CD8-positive, alpha-beta memory T cell (primary cell): ENCODE results near the gene SH2D2A. TPM values are rescaled to one million over a fixed set of nuclear protein-coding genes. Genes with fewer than 3 reads are reported as not detected.

ENCODE experiments used
- CTCF ChIA-PET: fragments of 350-600 bp; sonication (Branson Sonifier 250); formaldehyde crosslinking; loops from one replicate; lab custom pipeline; 2021; ENCODE audit warnings: antibody characterized with exemption; lab: Charles Lee
- POLR2A ChIA-PET: fragments of 350-600 bp; sonication (Branson Sonifier 250); formaldehyde crosslinking; loops from one replicate; lab custom pipeline; 2021; ENCODE audit warnings: antibody characterized with exemption; lab: Charles Lee
- DNase-seq, 5 donors: peaks; one replicate each; pipeline versions ENCODE4 v3.0.0 to v3.0.0-alpha.2; 2020 to 2022; ENCODE audit warnings: mixed read lengths in 1 of 5
- H3K27ac ChIP-seq: one replicate; pipeline ENCODE4 v1.7.0; 2013; ENCODE audit warnings: low read depth, mild to moderate bottlenecking, low read length, moderate library complexity
- H3K27me3 ChIP-seq: 2 replicates; pipeline ENCODE4 v1.7.0; 2013; ENCODE audit warnings: low read length, mild to moderate bottlenecking; ENCODE audit not compliant: insufficient read depth, poor library complexity, severe bottlenecking
- H3K36me3 ChIP-seq: 2 replicates; pipeline ENCODE4 v1.7.0; 2013; ENCODE audit warnings: mild to moderate bottlenecking, low read length, moderate library complexity; ENCODE audit not compliant: insufficient read depth
- H3K4me1 ChIP-seq: 2 replicates; pipeline ENCODE4 v1.7.0; 2013; ENCODE audit warnings: mild to moderate bottlenecking, low read length, moderate library complexity; ENCODE audit not compliant: insufficient read depth
- H3K4me3 ChIP-seq: 2 replicates; pipeline ENCODE4 v1.7.0; 2013; ENCODE audit warnings: mild to moderate bottlenecking, low read length
- H3K9me3 ChIP-seq: 2 replicates; pipeline ENCODE4 v1.7.0; 2013; ENCODE audit warnings: mild to moderate bottlenecking, low read length
- H3K27ac Mint-ChIP-seq, 8 donors: one replicate each; pipeline ENCODE4 v1.8.0; 2020 to 2021; ENCODE audit warnings: mixed read lengths in 8 of 8, mild to moderate bottlenecking in 6 of 8, inconsistent platforms in 3 of 8, moderate library complexity in 3 of 8
- H3K27me3 Mint-ChIP-seq, 2 donors: one replicate each; pipeline ENCODE4 v1.8.0; 2020 to 2021; ENCODE audit warnings: mixed read lengths in 2 of 2, mild to moderate bottlenecking in 1 of 2, moderate library complexity in 1 of 2
- H3K36me3 Mint-ChIP-seq, 3 donors: one replicate each; pipeline ENCODE4 v1.8.0; 2020 to 2021; ENCODE audit warnings: mixed read lengths in 3 of 3, inconsistent platforms in 1 of 3, mild to moderate bottlenecking in 1 of 3
- H3K4me1 Mint-ChIP-seq, 3 donors: one replicate each; pipeline ENCODE4 v1.8.0; 2020 to 2021; ENCODE audit warnings: mixed read lengths in 3 of 3, inconsistent platforms in 1 of 3, mild to moderate bottlenecking in 1 of 3
- H3K4me3 Mint-ChIP-seq, 7 donors: one replicate each; pipeline ENCODE4 v1.8.0; 2020 to 2021; ENCODE audit warnings: mixed read lengths in 7 of 7, mild to moderate bottlenecking in 6 of 7, moderate library complexity in 4 of 7, inconsistent platforms in 2 of 7
- H3K9me3 Mint-ChIP-seq, 5 donors: one replicate each; pipeline ENCODE4 v1.8.0; 2020 to 2022; ENCODE audit warnings: mixed read lengths in 5 of 5, mild to moderate bottlenecking in 3 of 5, moderate library complexity in 2 of 5, inconsistent platforms in 1 of 5
- polyA plus RNA-seq: library from polyadenylated mRNA; unstranded; fragments of 300-500 nt; fragmentation: Illumina TruSeq; gene quantifications from one replicate; pipeline ENCODE4 v1.2.3, GENCODE V29; 2021
- total RNA-seq, 2 experiments: library from RNA; stranded (reverse); gene quantifications; one replicate each; pipeline ENCODE4 v1.2.3, GENCODE V29; 2021

SH2D2A gene
- total RNA-seq = 100 to 1,000 TPM; 163 to 170 TPM
- 62.1 TPM for polyA plus RNA-seq

DNA sequence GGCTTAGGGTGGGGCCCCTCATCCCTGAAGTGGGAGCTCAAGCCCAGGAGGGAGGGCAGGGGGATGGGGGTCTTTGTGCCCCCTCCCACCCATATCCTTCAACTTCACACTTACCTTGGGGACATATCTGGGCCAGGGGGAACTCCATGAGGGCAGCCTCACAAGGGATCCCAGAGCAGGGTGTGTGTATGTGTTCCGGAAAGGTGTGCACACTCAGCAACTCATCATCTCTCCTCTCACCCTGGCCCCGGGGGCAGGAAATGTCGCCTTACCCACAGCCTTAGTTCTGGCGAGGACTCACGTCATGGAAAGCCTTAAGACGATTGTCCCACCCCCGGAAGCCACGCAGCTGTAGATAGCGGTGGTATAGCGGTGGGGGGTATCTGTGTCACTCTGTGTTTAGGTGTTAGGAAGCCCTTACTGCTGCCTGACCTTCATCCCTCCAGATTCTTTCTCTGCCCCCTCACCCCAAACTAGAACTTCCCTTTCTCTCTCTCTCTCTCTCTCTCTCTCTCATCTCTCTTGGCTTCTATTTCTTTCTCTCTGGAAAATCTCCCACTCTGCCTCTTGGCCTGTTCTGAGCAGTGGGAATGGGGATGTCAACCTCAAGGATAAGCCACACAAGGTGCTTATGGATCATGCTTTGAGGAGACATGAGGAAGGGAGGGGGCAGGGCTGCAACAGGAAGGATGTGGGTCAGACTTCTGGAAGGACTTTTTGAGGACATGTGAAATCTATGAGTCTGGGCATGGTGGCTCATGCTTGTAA lies at the start of gene SH2D2A:
SH2D2A (minus strand) TSS at position 288 of the 768 bp plus-strand sequence; CDS start at position 148, 140 bp downstream.
- Histone ChIP-seq H3K4me1 (peaks cover 60% of the 10 kb centered on the region), H3K27ac (peak within 1 kb of the TSS; percentile 97), H3K4me3 (peak within 1 kb of the TSS; percentile 68), H3K27me3 (no peaks in the 10 kb centered on the region), H3K9me3 (no peaks in the 10 kb centered on the region), H3K36me3 (peaks cover 14% of the 10 kb centered on the region)
- peak; percentile 94 to 99 (median 98) for DNase-seq
- peak within 1 kb of the TSS; percentile 99 to 100 (median 99) for H3K27ac Mint-ChIP-seq
- H3K27me3 Mint-ChIP-seq = peaks cover 0 to 13% of the 10 kb centered on the region in 2 donors
- H3K9me3 Mint-ChIP-seq = peaks cover 0 to 6% (median 4%) of the 10 kb centered on the region in 5 donors
- CTCF ChIA-PET = interaction anchor here (1.0 to 3.9 kb wide), 6 partner anchors 15 to 127 kb away, joined by 3 to 14 read pairs (median 8); partner anchors contain the start of gene NTRK1
- peaks cover 51 to 74% (median 52%) of the 10 kb centered on the region in 3 donors for H3K4me1 Mint-ChIP-seq
- H3K4me3 Mint-ChIP-seq = peak within 1 kb of the TSS; percentile 85 to 98 (median 94)
- POLR2A ChIA-PET = interaction anchor here (0.7 to 2.9 kb wide), 4 partner anchors 14 to 89 kb away, joined by 3 to 15 read pairs (median 4); partner anchors contain the start of genes METTL25B and NTRK1
- H3K36me3 Mint-ChIP-seq = peaks cover 8 to 47% (median 13%) of the 10 kb centered on the region in 3 donors

DNA sequence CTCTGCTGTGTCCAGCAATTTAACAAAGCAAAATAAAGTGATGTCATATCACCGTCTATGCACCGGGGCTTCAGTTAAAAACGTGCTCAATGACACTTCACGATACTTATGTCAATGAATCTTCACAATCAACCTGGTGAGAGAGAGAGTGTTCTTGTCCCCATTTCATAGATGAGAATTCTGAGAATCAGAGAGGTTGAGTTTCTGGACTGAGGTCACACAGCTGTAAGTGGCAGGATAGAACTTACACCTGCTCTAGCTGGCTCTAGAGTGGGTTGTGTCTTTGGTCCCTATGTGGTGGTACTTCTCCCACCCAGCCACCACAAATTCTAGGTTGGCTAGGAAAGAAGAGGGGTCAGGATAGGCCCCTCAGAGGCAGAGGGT lies 49.2 kb upstream of the SH2D2A start:
- Histone ChIP-seq H3K9me3 (no peaks in the 10 kb centered on the region), H3K27me3 (peaks cover 32% of the 10 kb centered on the region), H3K4me3 (no peak overlapping the region), H3K4me1 (peaks cover 14% of the 10 kb centered on the region), H3K36me3 (no peaks in the 10 kb centered on the region), H3K27ac (no peak overlapping the region)
- no peaks in the 10 kb centered on the region for H3K36me3 Mint-ChIP-seq
- no peak for DNase-seq
- H3K27ac Mint-ChIP-seq = peak overlapping the region in 2 of 8 donors; percentile 1 to 42
- POLR2A ChIA-PET = no interaction called here
- H3K9me3 Mint-ChIP-seq = no peaks in the 10 kb centered on the region
- H3K4me1 Mint-ChIP-seq = peaks cover 17 to 27% (median 18%) of the 10 kb centered on the region in 3 donors
- H3K27me3 Mint-ChIP-seq = peaks cover 42 to 53% of the 10 kb centered on the region in 2 donors
- CTCF ChIA-PET = interaction anchor here (1.2 kb wide), 1 partner anchor 24 kb away, joined by 3 read pairs; no protein-coding TSS in a partner anchor
- no peak overlapping the region for H3K4me3 Mint-ChIP-seq

DNA sequence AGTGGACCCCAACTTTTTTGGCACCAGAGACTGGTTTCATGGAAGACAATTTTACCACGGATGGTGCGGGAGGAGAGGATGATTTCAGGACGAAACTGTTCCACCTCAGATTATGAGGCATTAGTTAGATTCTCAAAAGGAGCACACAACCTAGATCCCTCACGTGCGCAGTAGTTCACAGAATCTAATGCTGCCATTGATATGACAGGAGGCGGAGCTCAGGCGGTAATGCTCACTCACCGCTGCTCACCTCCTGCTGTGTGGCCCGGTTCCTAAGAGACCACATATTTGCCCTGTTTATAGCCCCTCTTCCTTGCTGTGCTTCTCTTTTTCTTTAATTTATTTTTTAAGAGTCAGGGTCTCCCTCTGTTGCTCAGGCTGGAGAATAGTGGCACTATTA lies 48.6 kb upstream of the SH2D2A start:
- CTCF ChIA-PET = interaction anchor here (1.2 to 1.6 kb wide), 2 partner anchors 24 to 176 kb away, joined by 3 to 4 read pairs; no protein-coding TSS in a partner anchor
- DNase-seq = no peak
- POLR2A ChIA-PET = no interaction called here
- H3K27me3 Mint-ChIP-seq = peaks cover 43 to 57% of the 10 kb centered on the region in 2 donors
- no peaks in the 10 kb centered on the region for H3K9me3 ChIP-seq
- no peaks in the 10 kb centered on the region for H3K36me3 Mint-ChIP-seq
- no peaks in the 10 kb centered on the region for H3K36me3 ChIP-seq
- H3K4me3 ChIP-seq = no peak overlapping the region
- peak overlapping the region in 1 of 8 donors; percentile 42 for H3K27ac Mint-ChIP-seq
- H3K4me1 ChIP-seq = peaks cover 19% of the 10 kb centered on the region
- peaks cover 19 to 30% (median 21%) of the 10 kb centered on the region in 3 donors for H3K4me1 Mint-ChIP-seq
- peak overlapping the region; percentile 15 for H3K27ac ChIP-seq
- H3K9me3 Mint-ChIP-seq = no peaks in the 10 kb centered on the region
- H3K27me3 ChIP-seq = peaks cover 34% of the 10 kb centered on the region
- no peak overlapping the region for H3K4me3 Mint-ChIP-seq

DNA sequence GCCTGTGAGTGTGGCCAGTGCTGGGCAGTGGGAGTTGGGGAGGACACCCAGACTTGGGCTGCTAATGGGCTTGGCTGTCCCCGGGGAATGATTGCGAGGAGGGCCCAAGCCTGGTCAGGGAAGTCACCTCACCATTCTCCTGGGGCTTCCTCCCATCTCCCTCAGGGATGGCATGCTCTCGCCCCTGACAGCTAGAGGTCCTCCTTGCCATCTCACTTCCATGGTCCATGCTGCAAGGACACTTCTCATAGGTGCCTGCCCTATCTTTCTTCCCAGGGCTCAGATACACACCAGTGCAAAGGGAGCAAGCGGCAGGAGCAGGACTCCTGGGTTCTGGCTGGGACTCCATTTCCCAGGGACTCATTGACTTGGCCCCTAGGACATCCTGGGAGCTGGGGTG lies 48.1 kb upstream of the SH2D2A start:
- peaks cover 35% of the 10 kb centered on the region for H3K27me3 ChIP-seq
- POLR2A ChIA-PET = interaction anchor here (0.6 kb wide), 1 partner anchor 259 kb away, joined by 6 read pairs; no protein-coding TSS in a partner anchor
- no peak overlapping the region for H3K27ac Mint-ChIP-seq
- CTCF ChIA-PET = interaction anchor here (1.2 to 1.6 kb wide), 2 partner anchors 25 to 175 kb away, joined by 3 to 4 read pairs; no protein-coding TSS in a partner anchor
- no peaks in the 10 kb centered on the region for H3K36me3 Mint-ChIP-seq
- peaks cover 22% of the 10 kb centered on the region for H3K4me1 ChIP-seq
- no peaks in the 10 kb centered on the region for H3K9me3 ChIP-seq
- peaks cover 43 to 61% of the 10 kb centered on the region in 2 donors for H3K27me3 Mint-ChIP-seq
- H3K4me3 Mint-ChIP-seq = no peak overlapping the region
- no peaks in the 10 kb centered on the region for H3K9me3 Mint-ChIP-seq
- H3K36me3 ChIP-seq = no peaks in the 10 kb centered on the region
- H3K4me1 Mint-ChIP-seq = peaks cover 21 to 35% (median 24%) of the 10 kb centered on the region in 3 donors
- DNase-seq = no peak
- H3K27ac ChIP-seq = no peak overlapping the region
- H3K4me3 ChIP-seq = no peak overlapping the region

DNA sequence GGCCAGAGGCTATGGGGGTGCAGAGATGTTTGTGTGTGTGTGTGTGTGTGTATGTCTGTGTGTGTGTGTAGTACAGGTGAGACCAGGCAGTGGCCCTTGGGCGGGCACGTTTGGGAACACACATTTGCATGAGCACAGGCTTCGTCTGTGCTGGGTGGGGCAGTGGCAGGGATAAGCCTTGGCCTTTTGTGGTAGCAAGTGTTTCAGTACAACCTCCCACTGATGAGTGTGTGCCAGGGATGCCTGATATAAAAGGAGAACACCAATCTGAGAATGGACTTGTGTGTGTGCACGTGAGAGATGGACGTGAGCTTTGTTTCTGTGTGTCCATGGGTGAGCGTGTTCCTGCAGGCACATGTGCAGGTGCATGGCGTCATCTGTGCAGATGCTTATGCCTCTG lies 47.0 kb upstream of the SH2D2A start:
- Histone ChIP-seq H3K27me3 (peaks cover 36% of the 10 kb centered on the region), H3K4me3 (no peak overlapping the region), H3K36me3 (no peaks in the 10 kb centered on the region), H3K4me1 (peaks cover 28% of the 10 kb centered on the region), H3K9me3 (no peaks in the 10 kb centered on the region), H3K27ac (peak overlapping the region; percentile 59)
- no peaks in the 10 kb centered on the region for H3K36me3 Mint-ChIP-seq
- H3K4me3 Mint-ChIP-seq = peak overlapping the region in 1 of 7 donors; percentile 32
- ChIA-PET POLR2A (no interaction called here), CTCF (interaction anchor here (1.6 to 4.8 kb wide), 2 partner anchors 65 to 174 kb away, joined by 4 to 146 read pairs; no protein-coding TSS in a partner anchor)
- no peak overlapping the region for H3K27ac Mint-ChIP-seq
- no peaks in the 10 kb centered on the region for H3K9me3 Mint-ChIP-seq
- peaks cover 40 to 63% of the 10 kb centered on the region in 2 donors for H3K27me3 Mint-ChIP-seq
- no peak for DNase-seq
- H3K4me1 Mint-ChIP-seq = peaks cover 23 to 44% (median 26%) of the 10 kb centered on the region in 3 donors

DNA sequence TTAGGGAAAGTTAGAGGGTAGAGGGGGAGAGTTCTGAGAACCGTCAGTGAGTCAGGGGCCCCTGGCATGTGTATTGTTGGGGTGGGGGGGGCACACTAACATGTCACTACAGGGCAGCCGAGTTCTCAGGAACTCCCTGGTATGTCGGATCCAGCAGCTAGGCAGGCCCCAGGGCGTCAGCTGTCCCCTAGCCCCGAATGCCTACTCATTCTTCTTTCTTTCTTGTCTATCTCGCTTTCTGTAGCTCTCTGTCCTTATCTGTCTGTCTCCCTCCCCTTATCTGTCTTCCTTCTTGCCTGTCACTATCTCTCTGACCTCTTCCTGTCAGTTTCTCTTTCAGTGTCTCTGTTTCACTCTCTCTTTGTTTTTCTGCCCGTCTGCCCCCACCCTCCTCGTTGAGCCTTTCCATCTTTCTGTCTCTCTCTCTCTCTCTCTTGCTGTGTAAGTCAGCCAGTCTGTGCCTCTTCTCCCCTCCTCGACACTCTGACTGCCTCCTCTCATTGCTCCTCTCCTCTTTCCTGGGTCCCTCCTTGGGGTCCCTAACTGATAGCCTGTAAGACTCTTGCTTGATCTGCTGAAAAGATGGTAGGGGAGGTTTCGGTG lies 46.5 kb upstream of the SH2D2A start:
- Mint-ChIP-seq H3K4me3 (peak overlapping the region in 2 of 7 donors; percentile 45 to 48), H3K27me3 (peaks cover 41 to 68% of the 10 kb centered on the region in 2 donors)
- no peak for DNase-seq

DNA sequence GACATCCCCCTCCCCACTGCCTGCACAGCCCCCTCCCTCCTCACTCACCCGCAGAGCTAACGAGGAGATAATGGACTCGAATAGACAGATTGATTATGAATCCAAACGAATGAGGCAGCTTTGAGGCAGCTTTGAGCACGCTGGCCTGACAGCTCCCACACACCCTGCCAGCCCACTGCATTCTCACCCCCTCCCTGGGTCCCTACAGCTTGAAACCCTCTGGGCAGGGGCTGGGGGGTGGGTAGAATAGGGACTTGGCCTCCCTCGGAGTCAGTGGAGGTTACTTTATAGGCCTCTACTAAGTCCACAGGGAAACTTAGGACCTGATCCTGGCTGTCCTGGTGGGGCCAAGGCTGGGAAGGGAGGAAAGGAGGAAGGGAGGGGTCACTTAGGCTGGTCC lies 45.9 kb upstream of the SH2D2A start:
- H3K4me1 ChIP-seq = peaks cover 28% of the 10 kb centered on the region
- H3K27ac ChIP-seq = peak overlapping the region; percentile 59
- CTCF ChIA-PET = interaction anchor here (0.9 to 6.4 kb wide), 8 partner anchors 15 to 135 kb away, joined by 3 to 146 read pairs (median 50); partner anchors contain the start of genes ISG20L2, METTL25B and PEAR1
- peaks cover 46 to 69% of the 10 kb centered on the region in 2 donors for H3K27me3 Mint-ChIP-seq
- H3K9me3 Mint-ChIP-seq = no peaks in the 10 kb centered on the region
- no peak for DNase-seq
- no peak overlapping the region for H3K27ac Mint-ChIP-seq
- H3K27me3 ChIP-seq = peaks cover 40% of the 10 kb centered on the region
- H3K36me3 Mint-ChIP-seq = no peaks in the 10 kb centered on the region
- POLR2A ChIA-PET = no interaction called here
- no peaks in the 10 kb centered on the region for H3K9me3 ChIP-seq
- H3K4me1 Mint-ChIP-seq = peaks cover 24 to 47% (median 28%) of the 10 kb centered on the region in 3 donors
- no peak overlapping the region for H3K4me3 ChIP-seq
- H3K36me3 ChIP-seq = no peaks in the 10 kb centered on the region
- H3K4me3 Mint-ChIP-seq = peak overlapping the region in 1 of 7 donors; percentile 48

More for the DNA sequence above, 46.5 kb upstream of the SH2D2A start:
- POLR2A ChIA-PET = no interaction called here
- Histone ChIP-seq H3K9me3 (no peaks in the 10 kb centered on the region), H3K27me3 (peaks cover 40% of the 10 kb centered on the region), H3K27ac (peak overlapping the region; percentile 59), H3K4me3 (no peak overlapping the region), H3K36me3 (no peaks in the 10 kb centered on the region), H3K4me1 (peaks cover 28% of the 10 kb centered on the region)
- Mint-ChIP-seq H3K36me3 (no peaks in the 10 kb centered on the region), H3K9me3 (no peaks in the 10 kb centered on the region), H3K27ac (no peak overlapping the region), H3K4me1 (peaks cover 24 to 47% (median 28%) of the 10 kb centered on the region in 3 donors)
- CTCF ChIA-PET = interaction anchor here (2.1 to 6.4 kb wide), 3 partner anchors 26 to 65 kb away, joined by 6 to 146 read pairs (median 109); no protein-coding TSS in a partner anchor
